HCT116 (cell line): Measurements from ENCODE around the gene USP46. TPM values are rescaled to one million over a fixed set of nuclear protein-coding genes. Genes with fewer than 3 reads are reported as not detected.

Source experiments
- ATAC-seq: fragments of 200-7000 bp; cut with Tn5 transposase; 2 replicates; pipeline ENCODE4 v1.9.1; 2020; ENCODE audit warnings: mild to moderate bottlenecking, moderate library complexity
- BruUV-seq: library from RNA; stranded (reverse); fragments of 400-500 nt; replicated peaks from 2 replicates; lab custom pipeline; 2021; lab: Mats Ljungman, UMichigan
- CTCF ChIA-PET: fragments of 300-600 bp; sonication (Branson Sonifier 250); formaldehyde crosslinking; loops from one replicate; lab custom pipeline; 2021; ENCODE audit warnings: antibody characterized with exemption; lab: Charles Lee
- POLR2A ChIA-PET: fragments of 300-600, 350-600 bp; sonication (Branson Sonifier 250); formaldehyde crosslinking; loops from one replicate; lab custom pipeline; 2021; ENCODE audit warnings: antibody characterized with exemption; lab: Charles Lee
- RAD21 ChIA-PET, 2 experiments: fragments of 300-600 bp; sonication (Branson Sonifier 250); formaldehyde crosslinking; loops; one replicate each; lab custom pipeline; 2023; ENCODE audit warnings: low total read pairs in 2 of 2; ENCODE audit not compliant: uncharacterized antibody in 2 of 2, unreplicated experiment in 2 of 2, low non-redundant PET in 1 of 2; lab: Charles Lee
- DNase-seq: peaks from one replicate; pipeline ENCODE4 v3.0.0-alpha.2; 2010; ENCODE audit warnings: low read depth, low spot score
- H2AFZ ChIP-seq: fragments of 200-600 bp; shearing (Covaris generic), sonication (generic); 2 replicates; pipeline ENCODE4 v1.6.1; 2017; ENCODE audit warnings: low read depth, mixed run types, mixed read lengths, antibody characterized with exemption, low read length; ENCODE audit not compliant: poor library complexity, severe bottlenecking
- H3K27ac ChIP-seq: 2 replicates; pipeline ENCODE4 v1.5.1; 2012; ENCODE audit warnings: low read depth, low read length
- H3K27me3 ChIP-seq: fragments of 200-600 bp; sonication (generic); 2 replicates; pipeline ENCODE4 v1.6.1; 2016; ENCODE audit warnings: mixed run types, low read length, mixed read lengths; ENCODE audit not compliant: insufficient read depth
- H3K36me3 ChIP-seq, 2 experiments: fragments of 200-500 bp in 1 of 2; fragments of 200-600 bp in 1 of 2; sonication (Bioruptor generic) in 1 of 2; sonication (generic) in 1 of 2; 2 replicates each; pipeline versions ENCODE4 v1.5.1 to v1.6.1; 2014 to 2016; ENCODE audit warnings: low read length in 2 of 2, inconsistent platforms in 1 of 2, mixed read lengths in 1 of 2, mixed run types in 1 of 2; ENCODE audit not compliant: insufficient read depth in 2 of 2, control insufficient read depth in 1 of 2
- H3K4me1 ChIP-seq, 2 experiments: fragments of 200-600 bp in 1 of 2; sonication (generic) in 1 of 2; 2 replicates each; pipeline versions ENCODE4 v1.5.1 to v1.6.1; 2012 to 2017; ENCODE audit warnings: low read length in 2 of 2, inconsistent platforms in 1 of 2, mild to moderate bottlenecking in 1 of 2, mixed read lengths in 1 of 2, mixed run types in 1 of 2, moderate library complexity in 1 of 2; ENCODE audit not compliant: insufficient read depth in 2 of 2, control insufficient read depth in 1 of 2
- H3K4me2 ChIP-seq: fragments of 200-600 bp; sonication (generic); 2 replicates; pipeline ENCODE4 v1.6.1; 2017; ENCODE audit warnings: mixed run types, low read length, mixed read lengths
- H3K4me3 ChIP-seq, 2 experiments: fragments of 200-600 bp in 1 of 2; sonication (generic) in 1 of 2; replicated peaks in 1 of 2; 2 replicates each; pipeline ENCODE4 v1.5.1; 2011 to 2016; ENCODE audit warnings: low read length in 2 of 2, control low read depth in 1 of 2, low read depth in 1 of 2, mild to moderate bottlenecking in 1 of 2, mixed read lengths in 1 of 2, mixed run types in 1 of 2
- H3K79me2 ChIP-seq: fragments of 200-600 bp; sonication (generic); 2 replicates; pipeline ENCODE4 v1.6.1; 2017; ENCODE audit warnings: mild to moderate bottlenecking, mixed run types, low read length, moderate library complexity, mixed read lengths; ENCODE audit not compliant: insufficient read depth
- H3K9ac ChIP-seq: fragments of 200-600 bp; sonication (generic); 2 replicates; pipeline ENCODE4 v1.6.1; 2016; ENCODE audit warnings: low read length, mixed read lengths
- H3K9me2 ChIP-seq: fragments of 200-600 bp; sonication (generic), shearing (Covaris generic); 2 replicates; pipeline ENCODE4 v1.6.1; 2017; ENCODE audit warnings: mixed run types, mild to moderate bottlenecking, moderate library complexity; ENCODE audit not compliant: insufficient read depth
- H3K9me3 ChIP-seq, 2 experiments: fragments of 200-500 bp in 1 of 2; fragments of 200-600 bp in 1 of 2; sonication (Bioruptor generic) in 1 of 2; sonication (generic) in 1 of 2; 2 replicates each; pipeline ENCODE4 v1.6.1; 2014 to 2017; ENCODE audit warnings: low read length in 2 of 2, mixed read lengths in 2 of 2, inconsistent platforms in 1 of 2, low read depth in 1 of 2, mild to moderate bottlenecking in 1 of 2, mixed run types in 1 of 2, moderate library complexity in 1 of 2; ENCODE audit not compliant: control insufficient read depth in 1 of 2, insufficient read depth in 1 of 2
- H4K20me1 ChIP-seq: fragments of 200-600 bp; sonication (generic), shearing (Covaris generic); 2 replicates; pipeline ENCODE4 v1.6.1; 2017; ENCODE audit warnings: mixed run types, mild to moderate bottlenecking, moderate library complexity; ENCODE audit not compliant: insufficient read depth
- CEBPB ChIP-seq: IDR thresholded peaks from 2 replicates; pipeline ENCODE4 v1.6.1; 2012; ENCODE audit warnings: low read depth
- CTCF ChIP-seq, 3 experiments: fragments of 200-600 bp in 1 of 3; sonication (generic) in 1 of 3; IDR thresholded peaks in 2 of 3; conservative IDR thresholded peaks in 1 of 3; 2 replicates each; pipeline ENCODE4 v1.5.1; 2012 to 2017; ENCODE audit warnings: low read depth in 2 of 3, low read length in 2 of 3, antibody characterized with exemption in 1 of 3, borderline replicate concordance in 1 of 3, control low read depth in 1 of 3, mild to moderate bottlenecking in 1 of 3, mixed read lengths in 1 of 3, mixed run types in 1 of 3, moderate library complexity in 1 of 3; ENCODE audit not compliant: insufficient read depth in 1 of 3
- JUND ChIP-seq: IDR thresholded peaks from 2 replicates; pipeline ENCODE4 v1.6.1; 2012
- REST ChIP-seq: IDR thresholded peaks from 2 replicates; pipeline ENCODE4 v1.6.1; 2012; ENCODE audit warnings: low read depth
- SP1 ChIP-seq: IDR thresholded peaks from 2 replicates; pipeline ENCODE4 v1.6.1; 2012; ENCODE audit warnings: low read depth
- intact Hi-C: fragments of 100-400 bp; cut with micrococcal nuclease; formaldehyde crosslinking; loops from 2 replicates; pipeline ENCODE4 v1.10.0; 2022
- total RNA-seq: library from RNA; stranded (reverse); gene quantifications from one replicate; pipeline ENCODE4 v1.2.1, GENCODE V29; 2021; ENCODE audit not compliant: unreplicated experiment

Gene USP46
- total RNA-seq, 1 experiment from 2014 or later: 36.6 TPM

DNA sequence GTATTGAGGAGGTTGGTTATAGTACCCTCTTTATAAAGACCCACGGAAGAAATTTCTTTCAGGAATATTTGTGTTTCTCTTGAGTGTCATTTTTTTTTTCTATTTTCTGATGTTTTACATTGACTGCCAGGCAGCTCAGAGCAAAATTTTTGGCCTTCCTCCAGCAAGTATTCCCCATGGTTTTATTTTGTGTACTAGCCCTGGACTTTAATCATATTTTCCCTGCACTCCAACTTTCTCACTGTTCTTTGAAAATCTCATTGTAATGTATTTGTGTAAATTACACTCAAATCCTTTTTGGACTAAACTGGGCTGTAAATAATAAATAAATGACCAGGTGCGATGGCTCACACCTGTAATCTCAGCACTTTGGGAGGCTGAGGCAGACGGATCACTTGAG is 45.6 kb upstream of the USP46 start:
- no peaks in the 10 kb centered on the region for H3K27me3 ChIP-seq
- no peak for ATAC-seq
- H3K36me3 ChIP-seq: no peaks in the 10 kb centered on the region
- ChIA-PET POLR2A (interaction anchor here (1.1 kb wide), 1 partner anchor 8 kb away, joined by 7 read pairs; no protein-coding TSS in a partner anchor), RAD21 (no interaction called here), CTCF (no interaction called here)
- H3K9me3 ChIP-seq: no peaks in the 10 kb centered on the region
- intact Hi-C loops: no loop called here
- H2AFZ ChIP-seq: no peak overlapping the region
- H4K20me1 ChIP-seq: no peaks in the 10 kb centered on the region
- H3K9me2 ChIP-seq: no peaks in the 10 kb centered on the region
- H3K4me2 ChIP-seq: no peak overlapping the region
- no peak for TF ChIP-seq CEBPB
- H3K4me3 ChIP-seq: no peak overlapping the region
- no peaks in the 10 kb centered on the region for H3K79me2 ChIP-seq
- no TSS peak for BruUV-seq
- H3K27ac ChIP-seq: no peak overlapping the region
- H3K4me1 ChIP-seq: no peaks in the 10 kb centered on the region
- H3K9ac ChIP-seq: no peak overlapping the region
- DNase-seq: no peak

- CTCF ChIA-PET: no interaction called here
- POLR2A ChIA-PET: interaction anchor here (1.1 kb wide), 1 partner anchor 8 kb away, joined by 7 read pairs; no protein-coding TSS in a partner anchor
- Histone ChIP-seq H2AFZ (peak overlapping the region; percentile 12), H3K9me2 (no peaks in the 10 kb centered on the region), H3K36me3 (no peaks in the 10 kb centered on the region), H3K79me2 (no peaks in the 10 kb centered on the region), H3K4me3 (no peak overlapping the region), H3K4me2 (no peak overlapping the region), H3K27me3 (no peaks in the 10 kb centered on the region), H3K4me1 (no peaks in the 10 kb centered on the region), H3K9me3 (no peaks in the 10 kb centered on the region), H3K27ac (no peak overlapping the region), H3K9ac (no peak overlapping the region), H4K20me1 (no peaks in the 10 kb centered on the region)
- ATAC-seq (no peak), DNase-seq (no peak)
- TF ChIP-seq REST (no peak), JUND (no peak), SP1 (no peak), CTCF (IDR thresholded peaks at IDR 0.05 in 2 of 3, conservative IDR thresholded peaks at IDR 0.05 in 1 of 3; ENCODE audit: borderline replicate concordance in 1 of 3, insufficient read depth in 1 of 3, low read depth in 2 of 3, low read length in 2 of 3) (no peak)
- intact Hi-C loops: no loop called here
- RAD21 ChIA-PET: no interaction called here
- BruUV-seq: no TSS peak
Observed at GRCh38 chr4:52704133-52704532, 45.0 kb upstream of the USP46 start.
